Prostate gland (tissue), 2 donors: ENCODE results near the gene PDXDC1.

ENCODE experiments used
- POLR2A ChIP-seq: fragments of 450-650 bp; IDR thresholded peaks from one replicate; pipeline ENCODE4 v1.6.1; 2016; ENCODE audit warnings: antibody characterized with exemption, mild to moderate bottlenecking
- TF ChIP-seq, protein P1 (sequence below), 4 experiments: fragments of 200-600 bp in 2 of 4; fragments of 450-650 bp in 2 of 4; sonication (generic) in 2 of 4; IDR thresholded peaks; 1 replicate in 3 of 4; 2 replicates in 1 of 4; pipeline ENCODE4 v1.5.1; 2016 to 2019; ENCODE audit warnings: antibody characterized with exemption in 4 of 4, mild to moderate bottlenecking in 2 of 4, moderate library complexity in 2 of 4

DNA sequence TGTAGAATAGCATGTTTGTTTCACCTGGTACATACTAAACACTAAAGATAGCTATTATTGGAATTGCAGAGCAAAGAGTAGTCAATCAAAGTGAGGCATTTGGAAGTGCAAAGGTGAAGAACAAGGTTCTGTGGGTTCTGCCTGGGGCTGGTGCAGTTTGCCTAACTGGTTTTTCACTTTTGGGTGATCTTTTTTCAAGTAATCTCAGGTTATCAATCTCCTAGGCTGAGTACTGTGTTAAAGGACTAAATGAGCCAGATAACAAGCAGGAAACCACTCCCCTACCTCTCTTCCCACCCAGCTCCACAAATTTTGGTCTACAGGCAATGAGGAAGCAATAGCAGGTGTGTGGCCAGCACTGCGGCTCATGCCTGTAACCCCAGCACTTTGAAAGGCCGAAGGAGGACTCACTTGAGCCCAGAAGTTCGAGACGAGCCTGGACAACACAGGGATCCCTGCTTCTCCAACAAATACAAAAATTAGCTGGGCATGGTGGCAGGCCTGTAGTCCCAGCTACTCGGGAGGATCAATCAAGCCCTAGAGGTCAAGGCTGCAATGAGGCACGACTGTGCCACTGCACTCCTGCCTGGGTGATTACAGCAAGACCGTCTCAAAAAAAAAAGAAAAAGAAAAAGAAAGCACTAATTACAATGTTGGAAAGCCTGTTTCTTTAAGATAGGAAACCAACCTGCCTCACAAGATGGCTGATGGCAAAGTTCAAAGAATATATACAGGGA, 83.0 kb downstream of the PDXDC1 start:
- TF ChIP-seq, protein P1, sequence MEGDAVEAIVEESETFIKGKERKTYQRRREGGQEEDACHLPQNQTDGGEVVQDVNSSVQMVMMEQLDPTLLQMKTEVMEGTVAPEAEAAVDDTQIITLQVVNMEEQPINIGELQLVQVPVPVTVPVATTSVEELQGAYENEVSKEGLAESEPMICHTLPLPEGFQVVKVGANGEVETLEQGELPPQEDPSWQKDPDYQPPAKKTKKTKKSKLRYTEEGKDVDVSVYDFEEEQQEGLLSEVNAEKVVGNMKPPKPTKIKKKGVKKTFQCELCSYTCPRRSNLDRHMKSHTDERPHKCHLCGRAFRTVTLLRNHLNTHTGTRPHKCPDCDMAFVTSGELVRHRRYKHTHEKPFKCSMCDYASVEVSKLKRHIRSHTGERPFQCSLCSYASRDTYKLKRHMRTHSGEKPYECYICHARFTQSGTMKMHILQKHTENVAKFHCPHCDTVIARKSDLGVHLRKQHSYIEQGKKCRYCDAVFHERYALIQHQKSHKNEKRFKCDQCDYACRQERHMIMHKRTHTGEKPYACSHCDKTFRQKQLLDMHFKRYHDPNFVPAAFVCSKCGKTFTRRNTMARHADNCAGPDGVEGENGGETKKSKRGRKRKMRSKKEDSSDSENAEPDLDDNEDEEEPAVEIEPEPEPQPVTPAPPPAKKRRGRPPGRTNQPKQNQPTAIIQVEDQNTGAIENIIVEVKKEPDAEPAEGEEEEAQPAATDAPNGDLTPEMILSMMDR (IDR thresholded peaks at IDR 0.05): no peak
- TF ChIP-seq POLR2A: no peak
